Bladder microvascular endothelial cell (primary cell): ENCODE data around the gene TSBP1. TPM values are rescaled to one million over a fixed set of nuclear protein-coding genes. Genes with fewer than 3 reads are reported as not detected.

Source experiments
- total RNA-seq: library from RNA; depleted of rRNA; stranded (reverse); fragments of >200 nt; gene quantifications from 2 replicates; pipeline ENCODE4 v1.2.3, GENCODE V29; 2014

Gene TSBP1
- not detected in 2 replicates for total RNA-seq

DNA sequence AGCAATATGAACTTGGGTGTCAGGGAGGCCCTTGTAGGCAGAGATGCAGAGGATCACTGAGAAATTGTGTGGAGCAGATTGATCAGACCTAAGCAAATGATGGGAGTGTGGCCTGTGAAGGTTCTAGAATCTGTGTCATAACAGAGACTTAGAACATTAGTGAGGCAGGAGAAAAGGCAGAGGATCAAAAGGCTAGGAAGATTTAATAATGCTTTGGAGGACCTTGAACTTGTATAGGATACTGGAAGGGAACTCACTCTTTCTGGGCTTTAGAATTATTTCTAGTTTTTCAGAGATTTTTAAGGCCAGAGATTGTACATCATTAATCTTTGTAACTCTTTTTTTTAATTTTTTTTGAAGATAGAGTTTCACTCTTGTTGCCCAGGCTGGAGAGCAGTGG, at the start of gene TSBP1:
TSS of gene TSBP1 (minus strand) at position 101 of the 400 bp plus-strand sequence. CDS start 197 bp downstream, outside the sequence.

GRCh38 chr6:32406857-32407256, 35.2 kb upstream of the TSBP1 start, which contains the start of gene BTNL2:
BTNL2 (minus strand) TSS chr6:32407181; CDS start chr6:32407123, 58 bp downstream.

Other genes starting within 250 kb of the TSBP1 start
- gene ATF6B, start 243.7 kb downstream of the TSBP1 start, total RNA-seq: 13.1 and 22.2 TPM in 2 replicates
- gene FKBPL, start 241.6 kb downstream of the TSBP1 start, total RNA-seq: 4.6 and 7.3 TPM in 2 replicates
- gene PRRT1, start 220.0 kb downstream of the TSBP1 start, total RNA-seq: not detected in 2 replicates
- 30.9 and 89.9 TPM in 2 replicates for gene PPT2, start 217.8 kb downstream of the TSBP1 start, total RNA-seq
- gene EGFL8, start 207.3 kb downstream of the TSBP1 start, total RNA-seq: 0.81 and 2.0 TPM in 2 replicates
- gene AGPAT1, start 195.8 kb downstream of the TSBP1 start, total RNA-seq: 5.3 and 16.7 TPM in 2 replicates
- gene RNF5, start 193.5 kb downstream of the TSBP1 start, total RNA-seq: 33.4 and 34.2 TPM in 2 replicates
- gene AGER, start 187.7 kb downstream of the TSBP1 start, total RNA-seq: 0.44 and 0.81 TPM in 2 replicates
- 27.8 and 56.5 TPM in 2 replicates for gene PBX2, start 181.7 kb downstream of the TSBP1 start, total RNA-seq
- 3.2 and 4.2 TPM in 2 replicates for gene GPSM3, start 179.3 kb downstream of the TSBP1 start, total RNA-seq
- 57.3 and 61.4 TPM in 2 replicates for gene NOTCH4, start 147.8 kb downstream of the TSBP1 start, total RNA-seq
- gene BTNL2, start 35.3 kb upstream of the TSBP1 start, total RNA-seq: not detected in 2 replicates
- gene HLA-DRA, start 68.0 kb upstream of the TSBP1 start, total RNA-seq: 2.9 TPM in 1 of 2 replicates, not detected in the other
- gene HLA-DRB5, start 158.4 kb upstream of the TSBP1 start, total RNA-seq: 1.6 and 12.3 TPM in 2 replicates
- 4.2 and 55.4 TPM in 2 replicates for gene HLA-DRB1, start 217.9 kb upstream of the TSBP1 start, total RNA-seq